Daoy (cell line): ENCODE results near the gene WNK4. TPM values are rescaled to one million over a fixed set of nuclear protein-coding genes. Genes with fewer than 3 reads are reported as not detected.
"Not testable (repeated sequence)": the region's sequence is repeated elsewhere in the genome, so short reads cannot be mapped to it uniquely, and the experiment has no call there.

Source experiments
- DNase-seq: peaks from one replicate; pipeline ENCODE4 v3.0.0-alpha.2; 2015; ENCODE audit warnings: low read depth
- total RNA-seq: library from RNA; depleted of rRNA; stranded (reverse); fragments of >200 nt; shearing (Covaris generic); gene quantifications from 2 replicates; pipeline ENCODE4 v1.2.3, GENCODE V29; 2014; rRNA removed

Gene WNK4
- total RNA-seq, result 1.7 and 2.1 TPM in 2 replicates

DNA sequence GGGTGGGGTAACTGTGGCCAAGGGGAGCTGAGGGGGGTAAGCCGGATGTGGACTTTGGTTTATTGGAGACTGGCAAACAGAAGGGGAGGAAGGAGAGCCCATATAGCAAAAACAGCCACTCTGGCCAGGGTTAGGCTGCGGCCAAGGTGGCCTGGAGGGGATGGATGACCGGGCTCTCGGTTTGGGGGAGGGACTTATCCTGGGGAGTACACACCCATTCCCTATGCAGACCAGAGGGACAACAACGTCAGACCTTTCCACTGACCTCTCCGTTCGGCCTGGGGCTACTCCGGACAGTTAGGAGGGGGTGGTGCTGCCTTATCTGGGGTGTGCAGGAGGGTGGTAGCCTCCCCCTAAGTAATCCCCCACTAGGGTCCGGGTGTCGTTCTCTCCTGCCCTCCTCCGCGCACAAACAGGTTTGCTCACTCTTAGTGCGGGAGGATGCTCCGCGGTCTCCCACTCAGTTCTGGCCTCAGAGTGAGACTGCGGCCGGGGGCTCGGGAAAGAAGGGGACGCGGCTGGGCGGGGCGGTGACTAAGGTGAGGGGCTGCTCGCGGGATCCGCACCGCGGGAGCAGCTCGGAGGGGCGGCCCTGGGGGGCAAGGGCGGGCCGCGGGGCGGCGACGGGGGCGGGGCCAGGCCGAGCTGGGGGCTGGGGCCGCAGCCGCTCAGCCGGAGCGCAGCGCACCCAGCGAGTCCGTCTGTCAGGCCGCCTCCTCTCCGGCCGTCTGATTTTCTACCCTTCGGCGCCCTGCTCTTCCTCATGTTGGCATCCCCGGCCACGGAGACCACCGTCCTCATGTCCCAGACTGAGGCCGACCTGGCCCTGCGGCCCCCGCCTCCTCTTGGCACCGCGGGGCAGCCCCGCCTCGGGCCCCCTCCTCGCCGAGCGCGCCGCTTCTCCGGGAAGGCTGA lies at the start of gene WNK4:
TSS of gene WNK4 (plus strand) at position 675 of the 915 bp plus-strand sequence. CDS start at position 764, 89 bp downstream.
- DNase-seq, result peak; percentile 73

DNA sequence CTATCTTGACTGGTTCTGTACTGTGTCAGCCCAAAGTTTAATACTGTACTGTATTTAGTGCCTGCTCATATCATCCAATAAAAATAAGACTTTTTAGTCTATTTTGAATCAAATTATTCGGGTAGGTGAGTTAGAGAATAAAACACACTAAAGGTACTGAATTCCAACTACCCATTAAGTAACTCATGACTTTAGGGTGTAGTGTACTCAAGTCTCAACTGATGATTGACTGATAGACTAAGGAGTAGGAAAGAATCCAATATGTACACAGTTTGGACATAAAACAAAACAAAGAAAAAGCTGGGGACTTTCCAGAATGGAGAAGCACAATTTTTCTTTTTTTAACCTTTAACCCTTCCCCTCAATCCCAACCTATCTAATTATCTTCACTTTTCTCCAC lies 39.7 kb upstream of the WNK4 start:
- no peak for DNase-seq

DNA sequence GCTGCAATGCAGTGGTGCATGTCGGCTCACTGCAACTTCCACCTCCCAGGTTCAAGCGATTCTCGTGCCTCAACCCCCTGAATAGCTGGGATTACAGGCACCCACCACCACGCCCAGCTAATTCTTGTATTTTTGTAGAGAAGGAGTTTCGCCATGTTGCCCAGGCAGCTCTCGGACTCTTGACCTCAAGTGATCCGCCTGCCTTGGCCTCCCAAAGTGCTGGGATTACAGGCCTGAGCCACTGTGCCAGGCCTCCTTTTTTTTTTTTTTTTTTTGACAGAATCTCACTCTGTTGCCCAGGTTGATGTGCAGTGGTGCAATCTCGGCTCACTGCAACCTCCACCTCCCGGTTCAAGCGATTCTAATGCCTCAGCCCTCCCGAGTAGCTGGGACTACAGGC lies 37.5 kb upstream of the WNK4 start:
- not testable (repeated sequence) for DNase-seq

DNA sequence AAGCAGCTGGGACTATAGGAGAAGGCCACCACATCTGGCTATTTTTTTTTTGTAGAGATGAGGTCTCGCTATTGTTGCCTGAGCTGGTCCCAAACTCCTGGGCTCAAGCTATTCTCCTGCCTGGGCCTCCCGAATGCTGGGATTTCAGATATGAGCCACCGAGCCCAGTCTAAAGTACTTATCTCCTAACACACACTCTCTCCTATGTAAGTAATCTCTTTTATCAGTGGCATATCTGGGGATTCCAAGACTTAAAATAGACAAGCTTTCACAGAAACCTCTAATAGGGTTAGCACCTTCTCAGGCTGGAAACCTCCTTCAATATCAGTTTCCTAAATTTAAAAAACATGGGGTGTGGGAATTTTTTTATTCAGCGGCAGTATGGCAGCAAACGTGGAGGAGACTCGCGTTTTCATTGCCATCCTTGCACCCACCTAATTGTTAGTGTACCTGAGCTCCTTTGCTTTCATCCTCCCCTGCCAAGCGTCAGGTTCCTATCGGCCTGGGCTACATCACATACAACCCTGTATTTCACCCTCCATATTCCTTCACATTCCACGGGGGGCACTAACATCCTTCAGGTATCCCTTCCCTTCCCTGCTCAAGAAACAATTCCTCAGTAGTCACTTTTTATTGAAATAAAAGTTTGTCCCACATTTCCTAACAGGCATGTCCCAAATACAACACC lies 36.7 kb upstream of the WNK4 start:
- no peak for DNase-seq

DNA sequence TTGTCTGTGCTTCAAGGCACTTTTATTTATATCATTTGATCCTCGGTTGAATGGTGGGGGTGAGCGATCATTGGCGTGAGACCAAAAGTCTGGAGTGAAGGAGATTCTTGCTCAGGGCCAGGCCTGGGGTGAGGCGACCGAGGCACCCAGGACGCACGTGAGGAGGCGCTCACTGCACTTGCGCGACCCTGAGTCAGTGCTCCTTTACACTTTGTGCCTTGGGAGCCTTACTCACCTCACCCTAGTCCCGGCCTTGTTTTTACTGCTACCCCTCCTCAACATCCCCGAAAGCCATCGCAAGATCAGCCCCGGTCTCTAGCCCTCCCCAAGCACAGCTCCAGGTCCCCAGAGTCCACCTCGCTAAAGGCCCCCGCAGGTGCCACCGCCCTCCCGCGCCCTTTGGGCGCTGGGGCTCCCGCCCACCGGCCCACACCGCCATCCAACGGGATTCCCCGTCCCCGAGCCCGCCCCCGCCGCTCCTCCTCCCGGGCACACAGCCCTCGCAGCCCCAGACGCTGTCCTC lies 36.1 kb upstream of the WNK4 start:
- peak; percentile 62 for DNase-seq

DNA sequence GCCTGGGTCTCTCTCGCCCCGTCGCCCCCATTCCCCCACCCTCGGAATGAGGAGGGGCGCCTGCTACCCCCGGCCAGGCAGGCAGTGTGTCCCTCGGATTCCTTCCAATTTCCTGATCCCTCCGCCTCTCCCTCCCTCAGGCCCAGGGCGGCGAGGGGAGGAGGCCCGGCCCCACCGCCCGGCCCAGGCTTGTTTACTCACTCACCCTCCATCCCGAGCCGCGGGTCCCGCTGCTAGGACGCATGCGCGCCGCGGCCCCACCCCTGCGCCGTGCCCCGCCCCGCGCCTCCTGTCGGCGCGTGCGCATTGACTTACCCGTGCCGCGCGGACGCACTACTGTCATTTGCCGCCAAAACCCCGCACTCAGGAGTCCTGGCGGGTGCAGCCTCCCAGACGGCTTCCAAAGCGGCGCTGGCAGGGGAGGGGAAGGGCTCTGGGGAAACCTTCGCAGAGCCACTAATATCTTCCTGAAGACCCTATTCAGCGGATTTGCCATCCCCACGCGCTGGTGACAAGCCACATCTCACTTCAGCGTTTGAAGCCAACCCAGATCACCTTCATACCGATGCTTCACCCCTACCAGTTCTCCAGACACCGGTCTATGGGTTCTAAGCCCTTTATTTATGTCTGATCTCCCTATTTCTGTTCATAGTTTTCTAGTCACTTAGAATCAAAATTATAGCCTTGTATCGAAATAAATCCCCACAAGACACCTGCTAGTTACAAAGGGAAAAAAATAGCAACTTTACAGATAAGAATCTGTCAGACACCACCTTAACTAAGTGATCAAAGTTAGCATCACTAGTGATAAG lies 35.4 kb upstream of the WNK4 start, which contains the start of gene EZH1:
TSS of gene EZH1 (minus strand) at position 235 of the 812 bp plus-strand sequence. CDS start 16,099 bp downstream, outside the sequence.
- peak; percentile 94 for DNase-seq

DNA sequence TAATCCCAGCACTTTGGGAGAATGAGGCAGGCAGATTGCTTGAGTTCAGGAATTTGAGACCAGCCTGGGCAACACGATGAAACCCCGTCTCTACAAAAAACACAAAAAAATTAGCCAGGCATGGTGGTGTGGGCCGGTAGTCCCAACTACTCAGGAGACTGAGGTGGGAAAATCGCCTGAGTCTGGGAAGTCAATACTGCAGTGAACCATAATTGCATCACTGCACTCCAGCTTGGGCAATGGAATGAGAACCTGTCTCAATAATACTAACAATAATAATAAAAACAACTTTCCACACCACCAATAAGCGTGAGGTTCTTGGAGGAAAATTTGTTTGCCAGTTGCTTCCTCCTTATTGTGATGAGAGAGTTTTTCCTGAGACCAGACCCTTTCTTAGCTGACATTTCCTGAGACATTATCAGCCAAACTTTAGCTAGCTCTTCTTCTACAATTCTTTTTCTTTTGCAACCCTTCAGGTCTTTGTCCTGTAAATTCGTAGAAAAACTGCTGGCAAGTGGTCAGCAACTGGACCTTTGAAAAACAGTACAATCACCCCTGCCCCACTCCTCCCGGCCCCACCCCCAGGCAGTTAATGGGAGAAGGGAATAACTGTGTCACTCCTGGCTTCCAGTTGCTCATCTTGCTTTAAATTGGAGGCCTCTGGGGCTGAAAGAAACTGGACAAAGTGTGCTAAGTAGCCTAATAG lies 32.1 kb upstream of the WNK4 start:
- no peak for DNase-seq

DNA sequence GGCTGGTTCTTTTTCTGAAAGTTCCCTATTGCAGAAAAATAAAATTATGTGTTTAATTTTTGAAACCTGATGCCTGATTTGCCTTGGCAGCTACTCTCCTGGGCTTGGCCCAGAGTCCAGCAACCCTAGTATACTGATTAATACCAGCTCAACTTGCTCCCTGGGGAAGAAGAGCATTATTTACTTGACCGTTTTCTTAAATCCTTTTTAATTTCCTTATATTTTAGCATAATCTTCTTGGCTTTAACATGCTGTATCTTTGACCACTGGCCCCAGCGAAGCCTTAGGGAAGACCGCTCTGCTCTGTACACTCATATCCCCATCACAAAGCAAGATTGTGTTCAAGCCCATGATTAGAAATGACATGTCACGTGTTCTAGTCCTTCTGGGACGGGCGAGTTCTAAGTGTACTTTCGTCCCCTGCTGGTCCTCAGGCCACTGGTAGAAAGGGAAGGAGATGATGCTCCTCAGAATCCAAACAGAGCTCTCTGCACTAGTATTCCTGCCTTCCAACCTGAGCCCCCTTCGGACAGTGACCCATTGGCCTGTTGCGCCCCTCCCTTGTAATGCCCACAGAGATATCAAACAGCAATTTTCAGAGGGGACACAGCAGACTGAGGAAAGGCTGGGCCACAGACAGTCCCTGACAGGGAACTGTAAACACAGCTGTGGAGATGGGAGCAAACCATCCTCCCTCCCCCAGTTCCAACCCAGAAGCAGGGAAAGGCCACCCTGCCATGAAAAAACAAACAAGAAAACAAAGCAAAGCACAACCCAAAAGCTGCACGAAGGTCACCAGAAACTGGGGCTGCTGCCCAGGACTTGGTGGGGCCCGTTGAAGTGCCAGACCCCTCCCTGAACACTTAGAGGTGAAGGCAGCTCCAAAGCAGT lies 31.3 kb upstream of the WNK4 start:
- no peak for DNase-seq

DNA sequence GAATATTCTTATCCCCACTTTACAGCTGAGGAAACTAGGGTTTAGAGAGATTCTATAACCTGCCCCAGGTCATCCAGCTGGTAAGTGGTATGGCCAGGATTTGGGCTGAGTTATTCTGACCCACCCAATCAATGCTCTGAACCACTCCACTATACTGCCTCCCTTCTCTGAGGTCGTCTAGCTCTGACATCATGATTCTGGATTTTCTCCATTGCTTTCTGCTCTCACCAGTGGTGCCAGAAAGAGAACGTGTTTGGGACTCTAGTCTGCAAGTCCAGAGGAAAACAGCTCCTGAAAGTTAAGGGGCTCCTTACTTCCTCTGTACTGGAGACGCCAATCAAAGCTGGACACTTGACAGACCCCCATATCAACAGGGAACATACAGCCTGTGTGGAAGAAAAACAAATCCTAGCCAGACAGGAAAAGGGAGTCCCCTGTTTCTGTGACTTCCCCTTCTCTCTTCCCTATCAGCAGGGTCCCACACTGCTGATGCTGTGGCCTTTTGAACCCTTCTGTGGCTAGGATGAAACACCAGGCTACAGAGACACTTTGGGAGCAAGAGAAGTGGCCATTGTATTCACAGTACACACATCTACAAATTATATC lies 29.6 kb upstream of the WNK4 start:
- no peak for DNase-seq

DNA sequence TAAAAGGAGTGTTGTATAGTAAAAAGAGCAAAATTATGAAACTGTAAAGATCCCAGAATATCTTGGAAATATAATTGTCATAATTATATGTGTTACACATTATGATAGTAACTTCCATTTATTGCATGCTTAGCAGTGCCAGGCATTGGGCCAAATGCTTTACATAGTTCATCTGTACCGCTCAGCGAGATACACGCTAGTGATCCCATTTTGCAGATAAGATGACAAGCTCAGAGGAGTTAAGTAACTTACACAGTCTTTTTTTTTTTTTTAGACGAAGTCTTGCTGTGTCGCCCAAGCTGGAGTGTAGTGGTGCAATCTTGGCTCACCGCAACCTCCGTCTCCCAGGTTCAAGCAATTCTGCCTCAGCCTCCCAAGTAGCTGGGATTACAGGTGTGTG lies 28.8 kb upstream of the WNK4 start:
- no peak for DNase-seq

DNA sequence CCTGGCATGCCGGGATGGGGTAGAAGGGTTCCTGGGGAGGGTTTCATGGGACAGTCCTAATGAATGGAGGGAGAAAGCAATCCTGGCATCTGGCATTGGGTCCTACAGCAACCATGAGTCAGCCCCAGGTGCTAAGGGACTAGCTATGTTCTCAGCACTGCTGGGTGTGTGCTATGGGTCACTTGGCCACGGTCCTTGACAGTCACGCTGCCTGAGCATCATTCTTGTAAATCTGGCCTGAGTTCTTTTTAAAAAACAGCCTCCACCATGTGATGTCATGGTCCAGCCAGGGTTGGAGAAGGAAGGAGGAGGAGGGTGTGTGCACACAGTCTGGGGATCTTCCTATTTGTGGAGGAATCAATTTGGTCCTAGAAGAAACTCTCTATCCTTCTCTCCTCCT lies 25.6 kb upstream of the WNK4 start:
- peak; percentile 32 for DNase-seq

DNA sequence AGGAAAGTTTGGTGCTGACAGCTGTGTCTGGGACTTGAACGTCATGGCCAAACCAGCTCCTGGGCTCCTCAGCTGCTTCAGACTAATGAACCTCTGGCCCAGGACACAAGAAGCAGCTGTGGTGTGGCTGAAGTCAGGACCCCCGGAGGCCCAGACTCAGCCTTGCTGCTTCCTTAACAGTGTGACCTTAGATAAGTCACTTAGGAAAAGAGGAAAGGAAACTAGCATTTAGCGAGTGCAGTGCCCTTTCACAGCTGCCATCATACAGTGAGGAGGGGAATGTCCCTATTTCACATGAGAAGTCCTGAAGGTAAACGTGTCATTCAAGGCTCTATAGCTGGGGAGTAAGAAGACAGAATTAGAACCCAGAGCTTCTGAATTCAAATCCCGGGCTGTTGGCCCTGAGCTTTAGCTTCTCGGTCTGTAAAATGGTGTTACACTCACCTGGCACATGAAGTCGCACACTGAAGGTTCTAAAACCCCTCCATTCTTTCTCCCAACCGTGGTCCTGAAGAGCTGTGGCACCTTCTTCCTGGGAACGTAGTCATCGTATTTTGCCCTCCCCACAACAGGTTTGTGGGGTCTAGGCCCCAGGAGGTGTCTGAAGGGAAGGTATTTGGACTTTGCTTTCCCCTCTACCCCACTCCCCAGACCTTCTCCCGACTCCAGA lies 20.3 kb upstream of the WNK4 start:
- DNase-seq, result no peak

DNA sequence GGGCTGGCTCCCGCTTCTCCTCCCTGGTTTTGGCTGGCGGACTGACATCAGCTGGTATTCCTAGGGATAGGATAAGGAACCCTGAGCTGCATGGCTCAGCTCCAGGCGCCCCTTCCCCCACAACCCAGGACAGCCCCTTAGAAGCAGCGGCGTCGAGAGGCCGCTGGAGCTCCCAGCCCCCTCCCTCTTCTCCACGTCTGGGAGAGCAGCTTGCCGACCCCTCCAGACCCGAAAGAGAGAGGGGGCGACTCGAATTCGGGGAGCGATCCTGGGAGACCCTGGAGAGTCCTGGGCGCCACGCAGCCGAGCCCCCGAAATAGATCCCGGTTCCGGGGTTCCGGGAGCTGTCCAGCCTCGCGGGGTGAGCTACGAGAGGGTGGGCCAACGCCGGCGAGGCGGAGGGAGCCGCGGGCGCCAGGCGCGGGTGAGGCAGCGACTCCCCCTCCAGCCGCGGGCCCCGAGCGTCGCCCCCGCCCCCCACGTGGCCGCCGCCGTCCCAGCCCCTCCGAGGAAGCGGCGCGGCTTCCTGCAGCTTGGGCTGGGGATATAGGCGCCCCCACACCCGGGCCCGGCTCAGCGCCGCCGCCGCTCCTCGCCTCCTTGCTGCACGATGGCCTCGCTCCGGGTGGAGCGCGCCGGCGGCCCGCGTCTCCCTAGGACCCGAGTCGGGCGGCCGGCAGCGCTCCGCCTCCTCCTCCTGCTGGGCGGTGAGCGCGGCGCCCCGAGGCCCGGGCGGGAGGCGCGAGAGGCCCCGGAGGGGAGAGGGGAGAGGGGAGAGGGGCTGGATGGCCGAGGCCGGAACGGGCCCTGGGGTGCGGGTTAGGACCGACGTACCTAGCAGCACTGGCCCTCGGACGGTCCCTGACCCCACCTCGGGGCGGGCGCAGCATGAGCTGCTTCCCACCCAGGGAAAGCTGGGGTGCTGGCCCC lies 19.5 kb upstream of the WNK4 start, which contains the start of gene RAMP2:
TSS of gene RAMP2 (plus strand) at position 576 of the 930 bp plus-strand sequence. CDS start at position 611, 35 bp downstream.
- peak; percentile 38 for DNase-seq

DNA sequence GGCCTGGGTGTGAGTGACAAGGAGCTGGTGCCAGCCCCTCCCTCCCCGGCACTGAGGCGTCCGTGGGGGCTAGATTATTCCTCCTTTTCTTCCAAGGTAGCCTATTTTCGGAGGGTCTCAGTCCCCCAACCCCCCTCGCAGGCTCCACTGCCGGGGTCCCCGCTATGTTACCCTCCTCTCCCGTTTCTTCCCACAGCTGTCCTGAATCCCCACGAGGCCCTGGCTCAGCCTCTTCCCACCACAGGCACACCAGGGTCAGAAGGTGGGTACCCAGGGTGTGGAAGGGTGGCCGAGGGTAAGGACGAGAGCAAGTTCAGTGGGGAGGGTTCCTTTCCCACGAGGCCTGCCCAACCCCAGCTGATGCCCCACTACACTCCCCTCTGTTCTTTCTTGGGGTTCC lies 18.8 kb upstream of the WNK4 start:
- DNase-seq, result no peak

DNA sequence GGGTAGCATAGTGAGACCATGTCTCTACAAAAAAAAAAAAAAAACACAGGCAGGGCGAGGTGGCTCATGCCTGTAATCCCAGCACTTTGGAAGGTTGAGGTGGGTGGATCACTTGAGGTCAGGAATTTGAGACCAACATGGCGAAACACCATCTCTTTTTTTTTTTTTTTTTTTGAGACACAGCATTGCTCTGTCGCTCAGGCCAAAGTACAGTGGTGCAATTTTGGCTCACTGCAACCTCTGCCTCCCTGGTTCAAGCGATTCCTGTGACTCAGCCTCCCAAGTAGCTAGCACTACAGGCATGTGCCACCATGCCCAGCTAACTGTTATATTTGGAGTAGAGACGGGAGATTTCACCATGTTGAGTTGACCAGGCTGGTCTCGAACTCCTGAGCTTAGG lies 14.3 kb upstream of the WNK4 start:
- DNase-seq, result no peak

DNA sequence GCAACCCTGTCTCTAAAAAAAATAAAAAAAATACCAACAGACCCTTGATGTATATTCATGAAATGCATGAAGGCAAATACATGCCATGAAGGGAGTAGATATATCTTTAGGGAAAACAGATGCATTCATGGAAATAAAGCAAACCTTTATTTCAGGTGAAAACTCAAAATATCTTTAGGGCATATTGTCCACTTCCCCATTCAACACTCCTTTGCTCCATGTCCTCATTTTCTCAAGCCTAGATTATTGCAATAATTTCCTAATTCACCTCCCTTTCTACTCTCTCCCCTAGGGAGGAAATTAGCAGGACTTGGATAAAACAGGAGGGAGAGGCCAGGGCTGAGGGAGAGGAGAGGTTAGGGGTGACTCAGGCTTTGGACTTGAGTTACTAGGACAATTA lies 12.9 kb upstream of the WNK4 start:
- no peak for DNase-seq

DNA sequence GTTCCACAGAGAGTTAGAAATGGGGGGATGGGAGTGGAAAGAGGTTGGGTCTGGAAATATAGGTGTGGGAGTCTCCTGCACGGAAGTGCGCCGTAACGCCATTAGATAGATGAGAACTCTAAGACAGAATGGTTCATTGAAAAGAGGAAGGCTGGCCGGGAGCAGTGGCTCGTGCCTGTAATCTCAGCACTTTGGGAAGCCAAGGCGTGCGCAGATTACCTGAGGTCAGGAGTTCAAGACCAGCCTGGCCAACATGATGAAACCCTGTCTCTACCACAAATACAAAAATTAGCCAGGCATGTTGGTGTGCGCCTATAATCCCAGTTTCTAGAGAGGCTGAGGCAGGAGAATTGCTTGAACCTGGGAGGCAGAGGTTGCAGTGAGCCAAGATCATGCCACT lies 12.4 kb upstream of the WNK4 start:
- not testable (repeated sequence) for DNase-seq

DNA sequence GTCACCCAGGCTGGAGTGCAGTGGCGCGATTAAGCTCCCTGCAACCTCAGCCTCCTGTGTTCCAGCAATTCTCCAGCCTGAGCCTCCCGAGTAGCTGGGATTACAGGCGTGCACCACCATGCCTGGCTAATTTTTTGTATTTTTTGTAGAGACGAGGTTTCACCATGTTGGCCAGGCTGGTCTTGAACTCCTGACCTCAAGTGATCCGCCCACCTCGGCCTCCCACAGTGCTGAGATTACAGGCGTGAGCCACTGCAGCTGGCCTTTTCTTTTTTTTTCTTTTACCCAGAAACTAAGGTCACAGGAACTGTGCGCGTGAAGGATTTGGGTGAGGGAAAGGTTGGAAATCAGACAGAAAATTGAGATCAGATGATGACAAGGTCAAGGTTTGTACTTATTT lies 10.4 kb upstream of the WNK4 start:
- not testable (repeated sequence) for DNase-seq
